ENCODE measurements around the gene ZNF552. TPM values are rescaled to one million over a fixed set of nuclear protein-coding genes. Genes with fewer than 3 reads are reported as not detected.

ZNF552 gene
- total RNA-seq, 1 experiment from 2014 or later: 9.2 TPM

GRCh38 chr19:57819475-57820148 is 4.9 kb upstream of the ZNF552 start:
- Histone ChIP-seq H4K5ac (ENCODE audit: insufficient read length, low read depth, low read length) (no peak overlapping the region), H2BK12ac (ENCODE audit: insufficient read length, low read depth, low read length) (no peak overlapping the region), H3K9ac (ENCODE audit: extremely low read depth, insufficient read length, low read length) (peak overlapping the region; percentile 92), H3K23ac (ENCODE audit: insufficient read length, low read depth, low read length) (no peak overlapping the region), H3K27ac (ENCODE audit: insufficient read length, low read depth, low read length) (no peak overlapping the region), H4K20me1 (ENCODE audit: control insufficient read depth, insufficient read depth, insufficient read length) (no peaks in the 10 kb centered on the region), H3K14ac (ENCODE audit: insufficient read depth, low read length) (peak overlapping the region; percentile 84), H2BK15ac (ENCODE audit: low read depth, low read length) (no peak overlapping the region), H3K4me1 (ENCODE audit: insufficient read depth, low read length) (no peaks in the 10 kb centered on the region; the same call in 1 of the 2 replicates), H3K4me2 (ENCODE audit: insufficient read depth, insufficient read length, low read length) (peak overlapping the region; percentile 99), H3K27me3 (ENCODE audit: insufficient read depth, low read length) (no peaks in the 10 kb centered on the region), H3K56ac (ENCODE audit: insufficient read length, low read depth, low read length) (no peak overlapping the region), H4K8ac (replicated peaks; ENCODE audit: insufficient read length, low read depth, low read length) (no peak overlapping the region), H3T11ph (ENCODE audit: low read length) (no peak overlapping the region), H3K79me2 (ENCODE audit: insufficient read depth, low read length) (peaks cover 32% of the 10 kb centered on the region; the same call in 1 of the 2 replicates), H3K4ac (ENCODE audit: low read depth, low read length) (no peak overlapping the region), H3K23me2 (ENCODE audit: insufficient read length, low read depth, low read length, poor library complexity, severe bottlenecking) (peaks cover 7% of the 10 kb centered on the region), H2AK5ac (ENCODE audit: insufficient read length, low read length) (no peak overlapping the region), H2AFZ (ENCODE audit: low read length) (no peak overlapping the region), H3K79me1 (ENCODE audit: insufficient read depth, low read depth, low read length, poor library complexity, severe bottlenecking) (no peaks in the 10 kb centered on the region), H2BK20ac (ENCODE audit: low read depth, low read length, poor library complexity, severe bottlenecking) (no peak overlapping the region), H2BK5ac (ENCODE audit: insufficient read length, low read length) (no peak overlapping the region), H4K91ac (ENCODE audit: insufficient read length, low read depth, low read length) (no peak overlapping the region), H3K9me3 (ENCODE audit: control insufficient read depth, low read depth, low read length) (no peaks in the 10 kb centered on the region), H3K18ac (ENCODE audit: insufficient read length, low read depth, low read length) (peak overlapping the region; percentile 60), H2BK120ac (ENCODE audit: low read depth, low read length, poor library complexity, severe bottlenecking) (no peak overlapping the region)
- peak; percentile 92 for DNase-seq
- WGBS (ENCODE audit: extremely low coverage, insufficient read length, low lambda C conversion rate): no CpG with 5 or more reads among the region's 44 CpGs
- H3K36me3 Mint-ChIP-seq (ENCODE audit: insufficient read depth in 1 of 3, low read depth in 3 of 3): peaks cover 5 to 43% (median 34%) of the 10 kb centered on the region in 3 experiments
- TF ChIP-seq, protein P1, sequence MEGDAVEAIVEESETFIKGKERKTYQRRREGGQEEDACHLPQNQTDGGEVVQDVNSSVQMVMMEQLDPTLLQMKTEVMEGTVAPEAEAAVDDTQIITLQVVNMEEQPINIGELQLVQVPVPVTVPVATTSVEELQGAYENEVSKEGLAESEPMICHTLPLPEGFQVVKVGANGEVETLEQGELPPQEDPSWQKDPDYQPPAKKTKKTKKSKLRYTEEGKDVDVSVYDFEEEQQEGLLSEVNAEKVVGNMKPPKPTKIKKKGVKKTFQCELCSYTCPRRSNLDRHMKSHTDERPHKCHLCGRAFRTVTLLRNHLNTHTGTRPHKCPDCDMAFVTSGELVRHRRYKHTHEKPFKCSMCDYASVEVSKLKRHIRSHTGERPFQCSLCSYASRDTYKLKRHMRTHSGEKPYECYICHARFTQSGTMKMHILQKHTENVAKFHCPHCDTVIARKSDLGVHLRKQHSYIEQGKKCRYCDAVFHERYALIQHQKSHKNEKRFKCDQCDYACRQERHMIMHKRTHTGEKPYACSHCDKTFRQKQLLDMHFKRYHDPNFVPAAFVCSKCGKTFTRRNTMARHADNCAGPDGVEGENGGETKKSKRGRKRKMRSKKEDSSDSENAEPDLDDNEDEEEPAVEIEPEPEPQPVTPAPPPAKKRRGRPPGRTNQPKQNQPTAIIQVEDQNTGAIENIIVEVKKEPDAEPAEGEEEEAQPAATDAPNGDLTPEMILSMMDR (conservative IDR thresholded peaks at IDR 0.05): no peak; the same call in 2 of the 3 replicates
- peaks cover 51% of the 10 kb centered on the region in 2 experiments for H3K4me1 Mint-ChIP-seq
- no peaks in the 10 kb centered on the region for H3K27me3 Mint-ChIP-seq (ENCODE audit: low read depth)
- peaks cover 0 to 2% of the 10 kb centered on the region in 2 experiments; a peak in 1 of 5 replicates for H3K9me3 Mint-ChIP-seq
- peak overlapping the region; percentile 96 to 98 for H3K4me3 Mint-ChIP-seq
- peak overlapping the region; percentile 90 to 99 (median 98) for H3K27ac Mint-ChIP-seq

Measured in H9 (cell line).